Pancreas (tissue), 10 donors: ENCODE measurements around the gene FANCC. TPM values are rescaled to one million over a fixed set of nuclear protein-coding genes. Genes with fewer than 3 reads are reported as not detected.
"Not testable (repeated sequence)": the region's sequence is repeated elsewhere in the genome, so short reads cannot be mapped to it uniquely, and the experiment has no call there.

Source experiments
- ATAC-seq, 4 donors: fragments of 200-7000 bp; cut with Tn5 transposase; one replicate each; pipeline versions ENCODE4 v1.8.0 to v1.9.1; 2020; ENCODE audit warnings: mild to moderate bottlenecking in 4 of 4, moderate library complexity in 4 of 4
- DNase-seq, 6 donors: peaks; one replicate each; pipeline ENCODE4 v3.0.0-alpha.2; 2020
- FAIRE-seq: peaks from 2 replicates; lab custom pipeline; 2012; peaks lifted over from hg19 to GRCh38; lab: Jason Lieb, UNC
- H3K27ac ChIP-seq, 4 donors: fragments of 200-600 bp; sonication (generic); 1 replicate in 3 of 4; 2 replicates in 1 of 4; pipeline versions ENCODE4 v1.5.0 to v1.8.0; 2020
- H3K27me3 ChIP-seq, 4 donors: fragments of 200-600 bp; one replicate each; pipeline ENCODE4 v1.8.0; 2021
- H3K36me3 ChIP-seq, 3 donors: fragments of 200-600 bp; sonication (generic) in 1 of 3; one replicate each; pipeline versions ENCODE4 v1.5.0 to v1.8.0; 2020 to 2021
- H3K4me1 ChIP-seq, 3 donors: fragments of 200-600 bp; one replicate each; pipeline ENCODE4 v1.8.0; 2021
- H3K4me3 ChIP-seq, 4 donors: fragments of 200-600 bp; sonication (generic) in 2 of 4; one replicate each; pipeline versions ENCODE4 v1.5.0 to v1.8.0; 2020 to 2021
- H3K9me3 ChIP-seq, 4 donors: fragments of 200-600 bp; one replicate each; pipeline ENCODE4 v1.8.0; 2021
- WGBS, 2 donors: extraction: QIAGEN DNeasy Blood & Tissue Kit; methylation state at CpG; one replicate each; pipeline ENCODE4 v1.1.7; 2013; 5-methylcytosine and 5-hydroxymethylcytosine counted together
- intact Hi-C, 3 donors: fragments of 100-400 bp; cut with DNase I; formaldehyde crosslinking; loops; one replicate each; pipeline versions ENCODE4 v1.11.1 to v1.14.2; 2022
- polyA plus RNA-seq, 2 donors: library from polyadenylated mRNA; stranded (reverse); fragments of 200-250 nt; gene quantifications; one replicate each; pipeline ENCODE4 v1.2.3, GENCODE V29; 2013
- total RNA-seq, 6 donors: library from RNA; stranded (reverse); fragmentation: NEBNext Ultra II Directional in 4 of 6; extraction: Animal tissue kit (Norgen Biotek cat#: 25700) in 4 of 6; gene quantifications; one replicate each; pipeline versions ENCODE4 v1.2.1 to v1.2.4, GENCODE V29; 2021 to 2023
- TF ChIP-seq, protein P1 (sequence below), 4 donors: fragments of 200-600 bp; sonication (generic) in 3 of 4; IDR thresholded peaks; one replicate each; pipeline versions ENCODE4 v1.5.0 to v1.8.0; 2021; ENCODE audit warnings: antibody characterized with exemption in 4 of 4
- donor health status: healthy with polysubstance abuse.
- donor health status: DM: no; HTN: no; CAD: no; lungs with moderate emphysema.
- donor health status: DM: no; HTN: no; CAD: no.
- donor health status: control.
- donor health status: control.
- donor health status: Bipolar disorder and iron deficiency.
- donor health status: DM: yes; HTN: yes; CAD: no.
- donor health status: DM: no; HTN: no; CAD: no.
- donor health status: DM: no; HTN: no; CAD: no.
- donor health status: DM: yes; HTN: yes; CAD: no.

FANCC gene
- total and polyA plus RNA-seq, 8 donors, result 3.8 to 9.9 (median 4.6) TPM

DNA sequence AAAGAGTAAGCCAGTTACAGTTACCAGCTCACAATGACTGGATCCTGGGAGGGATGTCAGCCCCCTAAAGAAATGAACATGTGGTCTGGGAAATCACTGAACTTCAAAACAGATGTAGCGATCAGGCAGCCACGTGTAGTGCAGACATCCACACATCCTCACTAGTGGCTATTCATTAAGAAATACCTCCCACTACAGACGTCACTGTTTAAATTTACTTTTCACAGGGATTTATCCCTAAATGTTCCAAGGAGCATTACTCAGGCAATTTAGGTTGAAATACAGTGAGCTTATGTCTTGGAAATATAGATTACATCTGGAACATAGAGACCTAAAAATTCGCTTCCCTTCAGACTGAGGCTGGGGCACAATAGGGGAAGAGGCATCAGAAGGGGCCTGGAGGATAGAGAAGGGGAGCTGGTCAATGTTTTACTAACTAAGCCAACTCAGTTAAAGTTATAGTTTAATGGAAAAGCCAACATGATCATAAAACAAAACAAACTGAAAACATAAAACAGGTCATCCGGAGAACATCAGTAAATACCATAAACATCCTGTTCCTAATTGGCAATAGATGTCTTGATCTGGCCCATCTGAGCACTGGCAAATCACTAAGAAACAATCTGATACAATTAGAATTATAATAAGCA, 92.3 kb downstream of the FANCC start:
- H3K27ac ChIP-seq, result no peak overlapping the region
- no peak for FAIRE-seq
- DNase-seq, result no peak
- peaks cover 0 to 3% (median 0%) of the 10 kb centered on the region in 3 donors for H3K4me1 ChIP-seq
- H3K36me3 ChIP-seq, result no peaks in the 10 kb centered on the region
- TF ChIP-seq, protein P1, sequence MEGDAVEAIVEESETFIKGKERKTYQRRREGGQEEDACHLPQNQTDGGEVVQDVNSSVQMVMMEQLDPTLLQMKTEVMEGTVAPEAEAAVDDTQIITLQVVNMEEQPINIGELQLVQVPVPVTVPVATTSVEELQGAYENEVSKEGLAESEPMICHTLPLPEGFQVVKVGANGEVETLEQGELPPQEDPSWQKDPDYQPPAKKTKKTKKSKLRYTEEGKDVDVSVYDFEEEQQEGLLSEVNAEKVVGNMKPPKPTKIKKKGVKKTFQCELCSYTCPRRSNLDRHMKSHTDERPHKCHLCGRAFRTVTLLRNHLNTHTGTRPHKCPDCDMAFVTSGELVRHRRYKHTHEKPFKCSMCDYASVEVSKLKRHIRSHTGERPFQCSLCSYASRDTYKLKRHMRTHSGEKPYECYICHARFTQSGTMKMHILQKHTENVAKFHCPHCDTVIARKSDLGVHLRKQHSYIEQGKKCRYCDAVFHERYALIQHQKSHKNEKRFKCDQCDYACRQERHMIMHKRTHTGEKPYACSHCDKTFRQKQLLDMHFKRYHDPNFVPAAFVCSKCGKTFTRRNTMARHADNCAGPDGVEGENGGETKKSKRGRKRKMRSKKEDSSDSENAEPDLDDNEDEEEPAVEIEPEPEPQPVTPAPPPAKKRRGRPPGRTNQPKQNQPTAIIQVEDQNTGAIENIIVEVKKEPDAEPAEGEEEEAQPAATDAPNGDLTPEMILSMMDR (IDR thresholded peaks at IDR 0.05), result no peak
- no peak overlapping the region for H3K4me3 ChIP-seq
- peak in 1 of 4 donors; percentile 45 for ATAC-seq
- 61 to 64% methylated on average over 5 of the region's 5 CpGs for WGBS, 2 donors
- intact Hi-C loops, result no loop called here
- H3K9me3 ChIP-seq, result no peaks in the 10 kb centered on the region
- H3K27me3 ChIP-seq, result no peaks in the 10 kb centered on the region

DNA sequence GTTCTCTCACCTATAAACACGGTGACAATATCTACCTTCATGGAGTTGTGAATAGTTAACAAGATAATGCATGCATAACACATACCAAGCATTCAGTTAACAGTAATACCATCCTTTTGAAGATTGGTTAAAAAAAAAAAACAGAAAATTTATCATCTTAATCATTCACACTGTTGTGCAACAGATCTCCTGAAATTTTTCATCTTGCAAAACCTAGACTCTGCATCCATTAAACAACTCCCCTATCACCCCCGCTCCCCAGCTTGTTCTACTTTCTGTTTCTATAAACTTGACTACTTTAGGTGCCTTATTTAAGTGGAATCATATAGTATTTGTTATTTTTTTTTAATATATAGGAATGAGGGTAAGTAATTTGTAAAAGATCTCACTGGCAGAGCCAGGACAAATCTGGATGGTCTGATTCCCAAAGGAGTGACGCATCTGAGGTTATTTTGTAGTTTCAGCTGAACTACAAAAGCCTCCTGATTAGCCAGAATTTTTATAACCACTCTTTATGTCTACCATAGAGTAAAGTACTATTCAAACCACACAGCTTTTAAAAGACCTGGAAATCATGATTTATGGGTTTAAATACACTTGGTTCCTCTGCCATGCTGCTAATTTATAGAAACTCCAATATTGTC, 93.0 kb downstream of the FANCC start:
- no peaks in the 10 kb centered on the region for H3K9me3 ChIP-seq
- no peak for ATAC-seq
- no peak overlapping the region for H3K4me3 ChIP-seq
- H3K27ac ChIP-seq, result no peak overlapping the region
- FAIRE-seq, result no peak
- no peaks in the 10 kb centered on the region for H3K27me3 ChIP-seq
- peaks cover 0 to 3% (median 0%) of the 10 kb centered on the region in 3 donors for H3K4me1 ChIP-seq
- TF ChIP-seq, protein P1 (IDR thresholded peaks at IDR 0.05), result no peak
- no peak for DNase-seq
- 81 to 84% methylated on average over 3 of the region's 3 CpGs for WGBS, 2 donors
- intact Hi-C loops, result no loop called here
- H3K36me3 ChIP-seq, result no peaks in the 10 kb centered on the region

DNA sequence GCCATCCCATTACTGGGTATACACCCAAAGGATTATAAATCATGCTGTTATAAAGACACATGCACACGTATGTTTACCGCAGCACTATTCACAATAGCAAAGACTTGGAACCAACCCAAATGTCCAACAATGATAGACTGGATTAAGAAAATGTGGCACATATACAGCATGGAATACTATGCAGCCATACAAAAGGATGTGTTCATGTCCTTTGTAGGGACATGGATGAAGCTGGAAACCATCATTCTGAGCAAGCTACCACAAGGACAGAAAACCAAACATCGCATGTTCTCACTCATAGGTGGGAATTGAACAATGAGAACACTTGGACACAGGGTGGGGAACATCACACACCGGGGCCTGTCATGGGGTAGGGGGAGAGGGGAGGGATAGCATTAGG, 97.2 kb downstream of the FANCC start:
- H3K27ac ChIP-seq, DNase-seq, ATAC-seq, H3K27me3 ChIP-seq, H3K4me1 ChIP-seq, H3K4me3 ChIP-seq, intact Hi-C loops, FAIRE-seq, H3K9me3 ChIP-seq, H3K36me3 ChIP-seq: not testable (repeated sequence)
- WGBS, 2 donors, result 98 to 100% methylated on average over 3 to 4 of the region's 4 CpGs

DNA sequence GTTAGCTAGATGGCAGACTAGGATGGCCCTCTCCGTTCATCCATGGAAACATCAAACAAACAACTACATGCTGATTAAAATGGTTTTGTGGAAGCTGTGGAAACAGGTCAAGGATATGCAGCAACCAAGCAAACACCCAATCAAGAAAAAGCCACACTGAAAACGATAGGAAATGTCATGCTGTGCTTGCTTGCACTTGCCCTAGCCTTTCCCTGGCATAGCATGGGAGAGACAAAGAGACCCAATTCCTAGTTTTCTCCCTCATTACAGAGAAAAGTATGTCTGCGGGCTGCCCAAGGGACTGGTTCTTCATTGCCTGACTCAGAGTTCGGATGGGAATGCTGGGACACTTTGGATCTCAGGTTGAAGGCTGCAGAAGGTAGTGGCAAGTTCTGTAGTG, 98.7 kb downstream of the FANCC start:
- no peak for ATAC-seq
- no peak for FAIRE-seq
- 69% methylated on average over 4 of the region's 4 CpGs for WGBS, 2 donors

DNA sequence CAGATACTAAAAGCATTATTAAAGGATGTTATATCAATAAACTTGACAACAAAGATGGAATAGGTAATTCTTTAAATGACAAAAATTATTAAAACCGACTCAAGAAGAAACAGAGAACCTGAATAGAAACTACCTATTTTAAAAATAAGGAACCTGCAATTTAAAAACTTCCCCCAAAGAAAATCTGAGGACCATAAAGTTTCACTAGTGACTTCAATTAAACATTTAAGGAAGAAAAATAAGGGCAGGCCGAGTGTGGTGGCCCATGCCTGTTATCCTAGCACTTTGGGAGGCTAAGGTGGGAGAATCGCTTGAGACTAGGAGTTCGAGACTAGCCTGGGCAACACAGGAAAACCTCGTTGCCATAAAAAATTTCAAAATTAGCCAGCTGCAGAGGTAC, 99.6 kb downstream of the FANCC start:
- intact Hi-C loops, result no loop called here
- ATAC-seq (no peak), DNase-seq (no peak), FAIRE-seq (no peak)
- Histone ChIP-seq H3K36me3 (no peaks in the 10 kb centered on the region), H3K4me1 (no peaks in the 10 kb centered on the region), H3K4me3 (no peak overlapping the region), H3K27ac (no peak overlapping the region), H3K9me3 (no peaks in the 10 kb centered on the region), H3K27me3 (no peaks in the 10 kb centered on the region)
- TF ChIP-seq, protein P1 (IDR thresholded peaks at IDR 0.05), result no peak
- WGBS, 2 donors, result 92 to 96% methylated on average over 5 of the region's 5 CpGs

More for the DNA sequence above, 98.7 kb downstream of the FANCC start:
- no peak for DNase-seq
- Histone ChIP-seq H3K36me3 (no peaks in the 10 kb centered on the region), H3K27ac (no peak overlapping the region), H3K27me3 (no peaks in the 10 kb centered on the region), H3K4me3 (no peak overlapping the region), H3K9me3 (no peaks in the 10 kb centered on the region), H3K4me1 (no peaks in the 10 kb centered on the region)
- intact Hi-C loops, result no loop called here
- TF ChIP-seq, protein P1 (IDR thresholded peaks at IDR 0.05), result no peak
